ENCODE data around the gene LIPJ.

The LIPJ gene

DNA sequence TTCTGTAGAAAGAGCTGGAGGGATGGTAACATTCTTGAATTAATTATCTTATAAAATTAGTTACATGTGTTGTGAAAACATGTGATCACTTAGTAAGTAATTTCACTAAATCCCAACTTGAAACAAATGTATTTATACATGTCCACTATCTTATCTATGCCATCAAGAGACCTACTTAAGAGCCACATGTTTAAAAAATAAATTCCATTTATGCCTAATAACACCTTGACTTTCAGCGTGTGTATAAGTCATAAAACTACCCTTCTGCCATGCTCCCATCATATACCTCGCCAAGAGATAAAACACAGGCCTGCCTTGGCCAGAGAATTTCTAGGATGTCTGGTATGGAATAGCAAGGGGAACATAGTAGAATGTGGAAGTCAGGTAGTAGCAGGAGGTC, 37.3 kb downstream of the LIPJ start:
- CTCF ChIA-PET, result no interaction called here
- POLR2A ChIA-PET, result no interaction called here
- DNase-seq (ENCODE audit: extremely low spot score), result no peak
- no peak for TF ChIP-seq LEF1 (IDR thresholded peaks at IDR 0.05; ENCODE audit: borderline replicate concordance)
- no peak for TF ChIP-seq ELF4 (IDR thresholded peaks at IDR 0.05)
- TF ChIP-seq, protein P1, sequence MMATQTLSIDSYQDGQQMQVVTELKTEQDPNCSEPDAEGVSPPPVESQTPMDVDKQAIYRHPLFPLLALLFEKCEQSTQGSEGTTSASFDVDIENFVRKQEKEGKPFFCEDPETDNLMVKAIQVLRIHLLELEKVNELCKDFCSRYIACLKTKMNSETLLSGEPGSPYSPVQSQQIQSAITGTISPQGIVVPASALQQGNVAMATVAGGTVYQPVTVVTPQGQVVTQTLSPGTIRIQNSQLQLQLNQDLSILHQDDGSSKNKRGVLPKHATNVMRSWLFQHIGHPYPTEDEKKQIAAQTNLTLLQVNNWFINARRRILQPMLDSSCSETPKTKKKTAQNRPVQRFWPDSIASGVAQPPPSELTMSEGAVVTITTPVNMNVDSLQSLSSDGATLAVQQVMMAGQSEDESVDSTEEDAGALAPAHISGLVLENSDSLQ (IDR thresholded peaks at IDR 0.05), result no peak
- no peak for TF ChIP-seq NFRKB (IDR thresholded peaks at IDR 0.05)
- no peak for TF ChIP-seq ZNF384 (IDR thresholded peaks at IDR 0.05)
- TF ChIP-seq SUZ12 (IDR thresholded peaks at IDR 0.05), result no peak
- TF ChIP-seq HDGF (IDR thresholded peaks at IDR 0.05; ENCODE audit: borderline replicate concordance), result no peak
- no peak for TF ChIP-seq FOXM1 (IDR thresholded peaks at IDR 0.05; ENCODE audit: borderline replicate concordance)
- no peak for TF ChIP-seq ARNT (IDR thresholded peaks at IDR 0.05)
- TF ChIP-seq CTBP1 (IDR thresholded peaks at IDR 0.05; ENCODE audit: borderline replicate concordance), result no peak
- no peak for TF ChIP-seq SP1 (IDR thresholded peaks at IDR 0.05)
- no peak for TF ChIP-seq BHLHE40 (IDR thresholded peaks at IDR 0.05; ENCODE audit: borderline replicate concordance)
- no peak for TF ChIP-seq L3MBTL2 (conservative IDR thresholded peaks at IDR 0.05)
- TF ChIP-seq TARDBP (IDR thresholded peaks at IDR 0.05), result no peak
- TF ChIP-seq FOXA1 (IDR thresholded peaks at IDR 0.05), result no peak
- TF ChIP-seq FOXK2 (IDR thresholded peaks at IDR 0.05), result no peak

DNA sequence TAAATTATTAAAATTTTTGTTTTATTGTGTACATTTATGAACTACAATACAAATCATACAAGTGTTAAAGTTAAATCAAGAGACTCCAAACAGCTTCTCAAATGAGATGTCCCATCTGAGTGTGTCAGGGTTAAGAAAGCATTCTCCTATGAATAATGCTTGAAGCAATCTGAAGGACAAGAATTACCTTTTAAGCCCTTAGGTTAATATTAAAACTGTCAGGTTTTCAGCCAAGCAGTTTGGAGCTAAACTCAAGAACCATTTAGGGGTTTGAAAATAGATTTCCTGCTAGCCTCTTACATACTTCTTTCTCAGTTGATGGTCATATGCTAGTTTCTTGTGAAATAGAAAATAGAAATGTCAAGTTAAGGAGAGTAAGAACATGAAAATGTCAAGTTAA, 38.3 kb downstream of the LIPJ start:
- ChIA-PET CTCF (no interaction called here), POLR2A (no interaction called here)
- no peak for DNase-seq (ENCODE audit: extremely low spot score)
- TF ChIP-seq FOXM1 (IDR thresholded peaks at IDR 0.05; ENCODE audit: borderline replicate concordance), result no peak
- no peak for TF ChIP-seq ELF4 (IDR thresholded peaks at IDR 0.05)
- TF ChIP-seq SP1 (IDR thresholded peaks at IDR 0.05), result no peak
- no peak for TF ChIP-seq L3MBTL2 (conservative IDR thresholded peaks at IDR 0.05)
- TF ChIP-seq LEF1 (IDR thresholded peaks at IDR 0.05; ENCODE audit: borderline replicate concordance), result no peak
- no peak for TF ChIP-seq NFRKB (IDR thresholded peaks at IDR 0.05)
- TF ChIP-seq FOXK2 (IDR thresholded peaks at IDR 0.05), result no peak
- no peak for TF ChIP-seq SUZ12 (IDR thresholded peaks at IDR 0.05)
- TF ChIP-seq, protein P1 (IDR thresholded peaks at IDR 0.05), result no peak
- TF ChIP-seq ARNT (IDR thresholded peaks at IDR 0.05), result no peak
- TF ChIP-seq TARDBP (IDR thresholded peaks at IDR 0.05), result no peak
- TF ChIP-seq FOXA1 (IDR thresholded peaks at IDR 0.05), result no peak
- TF ChIP-seq HDGF (IDR thresholded peaks at IDR 0.05; ENCODE audit: borderline replicate concordance), result no peak
- TF ChIP-seq BHLHE40 (IDR thresholded peaks at IDR 0.05; ENCODE audit: borderline replicate concordance), result no peak
- no peak for TF ChIP-seq ZNF384 (IDR thresholded peaks at IDR 0.05)
- no peak for TF ChIP-seq CTBP1 (IDR thresholded peaks at IDR 0.05; ENCODE audit: borderline replicate concordance)

DNA sequence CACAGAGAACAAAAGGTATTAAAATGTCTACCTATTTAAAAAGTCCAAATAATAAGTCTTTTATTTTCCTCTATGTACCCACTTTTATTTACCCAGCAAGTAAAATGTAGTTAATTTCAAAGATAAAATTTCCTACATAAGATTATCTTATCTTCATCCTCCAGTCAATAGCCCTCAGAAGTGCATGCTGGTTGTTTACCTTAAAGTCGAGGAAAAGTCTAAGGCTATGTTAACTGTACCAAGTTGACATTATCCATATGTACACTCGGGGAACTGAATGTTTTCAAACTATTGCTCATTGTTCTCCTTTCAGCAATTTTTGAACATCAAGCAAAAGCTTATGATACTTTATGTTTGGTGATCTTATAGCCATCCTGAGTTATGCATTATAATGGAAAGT, 53.6 kb downstream of the LIPJ start:
- ChIA-PET POLR2A (no interaction called here), CTCF (no interaction called here)
- no peak for DNase-seq (ENCODE audit: extremely low spot score)
- TF ChIP-seq SP1 (IDR thresholded peaks at IDR 0.05), result no peak
- TF ChIP-seq BHLHE40 (IDR thresholded peaks at IDR 0.05; ENCODE audit: borderline replicate concordance), result no peak
- TF ChIP-seq, protein P1 (IDR thresholded peaks at IDR 0.05), result no peak
- no peak for TF ChIP-seq ZNF384 (IDR thresholded peaks at IDR 0.05)
- TF ChIP-seq LEF1 (IDR thresholded peaks at IDR 0.05; ENCODE audit: borderline replicate concordance), result no peak
- TF ChIP-seq ELF4 (IDR thresholded peaks at IDR 0.05), result no peak
- no peak for TF ChIP-seq NFRKB (IDR thresholded peaks at IDR 0.05)
- no peak for TF ChIP-seq TARDBP (IDR thresholded peaks at IDR 0.05)

DNA sequence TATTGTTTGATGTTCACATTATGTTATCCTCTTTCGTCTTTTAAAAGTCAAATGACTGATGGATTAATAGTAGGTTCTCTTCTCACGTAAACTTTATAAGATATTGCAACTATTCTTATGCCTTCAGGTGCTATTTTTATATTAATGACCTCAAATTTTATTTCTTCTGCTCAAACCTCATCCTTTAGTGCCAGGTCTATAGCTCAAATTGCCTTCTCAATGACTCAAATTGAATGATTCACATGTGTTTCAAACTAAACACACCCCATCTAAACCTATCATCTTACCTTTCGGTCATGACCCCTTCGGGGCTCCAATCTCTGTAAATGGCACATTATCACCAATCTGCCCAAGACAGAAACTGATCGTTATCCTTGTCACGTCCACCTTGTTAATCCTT, 55.6 kb downstream of the LIPJ start:
- ChIA-PET POLR2A (no interaction called here), CTCF (no interaction called here)
- DNase-seq (ENCODE audit: extremely low spot score), result no peak
- TF ChIP-seq ARNT (IDR thresholded peaks at IDR 0.05) (no peak), LEF1 (IDR thresholded peaks at IDR 0.05; ENCODE audit: borderline replicate concordance) (no peak), L3MBTL2 (conservative IDR thresholded peaks at IDR 0.05) (no peak), SUZ12 (IDR thresholded peaks at IDR 0.05) (no peak)
- TF ChIP-seq, protein P1 (IDR thresholded peaks at IDR 0.05), result no peak

DNA sequence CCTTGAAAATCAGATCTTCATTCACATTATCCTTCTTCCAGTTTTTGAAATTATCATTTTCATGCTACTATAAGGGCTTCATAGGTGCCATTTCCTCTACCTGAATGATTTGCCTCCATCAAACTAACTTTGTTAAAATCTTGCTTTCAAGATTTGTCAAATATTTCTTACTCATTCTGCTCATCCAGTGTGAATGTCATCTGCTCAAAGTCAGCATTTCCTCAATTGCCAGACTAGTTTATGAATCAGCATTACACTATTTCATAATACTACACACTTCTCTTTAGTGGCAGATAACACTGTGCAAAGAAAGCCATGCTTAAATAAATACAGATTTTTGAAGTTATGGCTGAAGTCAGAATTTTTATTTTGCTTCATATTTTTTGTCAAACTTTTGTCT, 56.4 kb downstream of the LIPJ start:
- POLR2A ChIA-PET, result no interaction called here

DNA sequence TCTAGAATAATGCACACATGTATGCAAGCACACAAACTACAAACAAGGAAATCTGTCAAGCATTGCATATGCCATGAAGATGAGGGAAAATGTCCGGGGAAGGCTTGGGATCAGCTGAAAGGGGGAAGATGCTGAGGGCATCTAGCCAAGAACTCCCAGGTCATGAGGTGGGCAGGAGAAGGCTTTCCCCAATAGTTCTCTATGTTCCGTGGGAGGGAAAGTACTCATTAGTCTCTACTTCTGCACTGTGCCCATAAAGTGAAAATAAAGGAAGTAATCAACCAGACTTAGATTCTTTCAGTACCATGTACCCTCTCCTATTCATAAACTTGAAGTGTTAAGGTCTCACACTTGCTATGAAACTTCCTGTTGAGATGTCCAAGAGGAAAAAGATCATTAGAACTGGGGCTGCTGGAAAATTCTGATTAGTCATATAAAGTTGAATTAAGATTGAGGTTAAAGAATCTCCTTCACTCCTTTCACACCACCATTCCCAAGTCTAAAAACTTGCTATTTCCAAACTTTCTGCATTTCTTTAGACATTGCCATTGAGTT, 60.6 kb downstream of the LIPJ start:
- POLR2A ChIA-PET, result no interaction called here
- CTCF ChIA-PET, result no interaction called here

More for the DNA sequence above, 56.4 kb downstream of the LIPJ start:
- no peak for DNase-seq (ENCODE audit: extremely low spot score)
- TF ChIP-seq SP1 (IDR thresholded peaks at IDR 0.05) (no peak), HDGF (IDR thresholded peaks at IDR 0.05; ENCODE audit: borderline replicate concordance) (no peak)
- CTCF ChIA-PET, result no interaction called here

More for the DNA sequence above, 60.6 kb downstream of the LIPJ start:
- no peak for DNase-seq (ENCODE audit: extremely low spot score)
- TF ChIP-seq HDGF (IDR thresholded peaks at IDR 0.05; ENCODE audit: borderline replicate concordance), result no peak
- no peak for TF ChIP-seq TARDBP (IDR thresholded peaks at IDR 0.05)
- TF ChIP-seq ARNT (IDR thresholded peaks at IDR 0.05), result no peak
- no peak for TF ChIP-seq SP1 (IDR thresholded peaks at IDR 0.05)
- TF ChIP-seq ZNF384 (IDR thresholded peaks at IDR 0.05), result no peak
- no peak for TF ChIP-seq NFRKB (IDR thresholded peaks at IDR 0.05)
- TF ChIP-seq, protein P1 (IDR thresholded peaks at IDR 0.05), result no peak
- TF ChIP-seq FOXA1 (IDR thresholded peaks at IDR 0.05), result no peak
- no peak for TF ChIP-seq FOXK2 (IDR thresholded peaks at IDR 0.05)
- TF ChIP-seq SUZ12 (IDR thresholded peaks at IDR 0.05), result no peak
- no peak for TF ChIP-seq L3MBTL2 (conservative IDR thresholded peaks at IDR 0.05)
